Caco-2 (cell line): ENCODE measurements around the gene PRSS1. TPM values are rescaled to one million over a fixed set of nuclear protein-coding genes. Genes with fewer than 3 reads are reported as not detected.

Experiments
- BruUV-seq: library from RNA; stranded (reverse); fragments of 400-500 nt; replicated peaks from 2 replicates; lab custom pipeline; 2021; lab: Mats Ljungman, UMichigan
- CTCF ChIA-PET: fragments of 300-600 bp; sonication (Branson Sonifier 250); formaldehyde crosslinking; loops from one replicate; lab custom pipeline; 2022; ENCODE audit warnings: antibody characterized with exemption; lab: Charles Lee
- POLR2A ChIA-PET: fragments of 300-600 bp; sonication (Branson Sonifier 250); formaldehyde crosslinking; loops from one replicate; lab custom pipeline; 2022; ENCODE audit warnings: antibody characterized with exemption; lab: Charles Lee
- DNase-seq, 2 experiments: peaks; one replicate each; pipeline versions ENCODE4 v3.0.0 to v3.0.0-alpha.2; 2020 to 2022
- H3K27me3 ChIP-seq: replicated peaks from 2 replicates; pipeline ENCODE4 v1.6.0; 2011; ENCODE audit warnings: low read length; ENCODE audit not compliant: control insufficient read depth, insufficient read depth
- H3K36me3 ChIP-seq: 2 replicates; pipeline ENCODE4 v1.5.1; 2011; ENCODE audit warnings: low read length; ENCODE audit not compliant: control insufficient read depth, insufficient read depth
- H3K4me1 ChIP-seq: fragments of 250-450 bp; sonication (Bioruptor Pico); 2 replicates; pipeline ENCODE4 v1.5.1; 2020; ENCODE audit warnings: mild to moderate bottlenecking
- H3K4me3 ChIP-seq: 2 replicates; pipeline ENCODE4 v1.5.1; 2011; ENCODE audit warnings: low read depth, mild to moderate bottlenecking, control low read depth, low read length
- H3K9me3 ChIP-seq: fragments of 250-450 bp; sonication (Bioruptor Pico); 2 replicates; pipeline ENCODE4 v1.5.1; 2020; ENCODE audit warnings: mild to moderate bottlenecking, moderate library complexity
- H3K27ac Mint-ChIP-seq: one replicate; pipeline ENCODE4 v1.8.0; 2022; ENCODE audit warnings: mixed read lengths; ENCODE audit not compliant: unreplicated experiment
- H3K27me3 Mint-ChIP-seq: one replicate; pipeline ENCODE4 v1.8.0; 2022; ENCODE audit warnings: mixed read lengths; ENCODE audit not compliant: insufficient read depth, unreplicated experiment
- H3K36me3 Mint-ChIP-seq: one replicate; pipeline ENCODE4 v1.8.0; 2022; ENCODE audit warnings: mild to moderate bottlenecking, mixed read lengths; ENCODE audit not compliant: insufficient read depth, unreplicated experiment
- H3K4me1 Mint-ChIP-seq: one replicate; pipeline ENCODE4 v1.8.0; 2022; ENCODE audit warnings: low read depth, mixed read lengths; ENCODE audit not compliant: unreplicated experiment
- H3K4me3 Mint-ChIP-seq: one replicate; pipeline ENCODE4 v1.8.0; 2022; ENCODE audit warnings: mild to moderate bottlenecking, moderate library complexity, mixed read lengths; ENCODE audit not compliant: unreplicated experiment
- H3K9me3 Mint-ChIP-seq: one replicate; pipeline ENCODE4 v1.8.0; 2022; ENCODE audit warnings: mixed read lengths; ENCODE audit not compliant: unreplicated experiment
- CTCF ChIP-seq, 2 experiments: fragments of 200-600 bp in 1 of 2; IDR thresholded peaks; 1 replicate in 1 of 2; 2 replicates in 1 of 2; pipeline versions ENCODE4 v1.5.1 to v1.8.0; 2011 to 2022; ENCODE audit warnings: antibody characterized with exemption in 1 of 2, control low read depth in 1 of 2, inconsistent platforms in 1 of 2, low read depth in 1 of 2, low read length in 1 of 2, mild to moderate bottlenecking in 1 of 2, moderate library complexity in 1 of 2; ENCODE audit not compliant: insufficient read depth in 1 of 2, severe bottlenecking in 1 of 2, unreplicated experiment in 1 of 2
- intact Hi-C: fragments of 100-400 bp; cut with micrococcal nuclease; formaldehyde crosslinking; loops from one replicate; pipeline ENCODE4 v1.10.0; 2022; ENCODE audit not compliant: unreplicated experiment
- total RNA-seq: library from RNA; stranded (reverse); gene quantifications from 2 replicates; pipeline ENCODE4 v1.2.3, GENCODE V29; 2022

Gene PRSS1
- total RNA-seq, 1 experiment from 2014 or later: 18.1 TPM

DNA sequence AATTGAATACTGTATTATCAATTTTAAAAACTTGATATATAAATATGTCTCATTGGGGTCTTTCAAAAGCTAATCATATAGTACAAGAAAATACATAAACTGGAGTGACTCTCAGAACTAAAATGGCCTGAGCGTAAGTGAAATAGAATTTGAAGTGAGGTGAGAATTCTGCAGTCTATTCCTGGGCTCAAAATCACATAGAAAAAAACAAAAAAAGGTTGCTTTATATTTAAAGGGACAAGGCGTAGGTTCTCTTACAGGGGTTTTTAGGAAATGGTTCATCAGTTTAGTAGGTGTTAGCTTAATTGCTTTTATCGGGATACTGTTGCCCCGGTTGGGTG is 36.7 kb upstream of the PRSS1 start:
- intact Hi-C loops: loop anchor here (1.0 kb wide), 1 partner anchor 71 kb away; no protein-coding TSS in a partner anchor
- H3K9me3 Mint-ChIP-seq: no peaks in the 10 kb centered on the region
- ChIA-PET CTCF (interaction anchor here (1.0 to 6.4 kb wide), 3 partner anchors 47 to 80 kb away, joined by 3 to 58 read pairs (median 10); no protein-coding TSS in a partner anchor), POLR2A (no interaction called here)
- Histone ChIP-seq H3K9me3 (no peaks in the 10 kb centered on the region), H3K4me1 (no peaks in the 10 kb centered on the region), H3K27me3 (no peaks in the 10 kb centered on the region; the same call in 1 of the 2 replicates), H3K36me3 (no peaks in the 10 kb centered on the region), H3K4me3 (no peak overlapping the region)
- DNase-seq: no peak
- no TSS peak for BruUV-seq
- H3K27me3 Mint-ChIP-seq: peaks cover 13% of the 10 kb centered on the region
- no peak overlapping the region for H3K27ac Mint-ChIP-seq
- no peak for TF ChIP-seq CTCF (IDR thresholded peaks at IDR 0.05; ENCODE audit: insufficient read depth in 1 of 2, low read depth in 1 of 2, low read length in 1 of 2, severe bottlenecking in 1 of 2, unreplicated experiment in 1 of 2)
- H3K4me1 Mint-ChIP-seq: no peaks in the 10 kb centered on the region
- no peak overlapping the region for H3K4me3 Mint-ChIP-seq
- H3K36me3 Mint-ChIP-seq: no peaks in the 10 kb centered on the region

DNA sequence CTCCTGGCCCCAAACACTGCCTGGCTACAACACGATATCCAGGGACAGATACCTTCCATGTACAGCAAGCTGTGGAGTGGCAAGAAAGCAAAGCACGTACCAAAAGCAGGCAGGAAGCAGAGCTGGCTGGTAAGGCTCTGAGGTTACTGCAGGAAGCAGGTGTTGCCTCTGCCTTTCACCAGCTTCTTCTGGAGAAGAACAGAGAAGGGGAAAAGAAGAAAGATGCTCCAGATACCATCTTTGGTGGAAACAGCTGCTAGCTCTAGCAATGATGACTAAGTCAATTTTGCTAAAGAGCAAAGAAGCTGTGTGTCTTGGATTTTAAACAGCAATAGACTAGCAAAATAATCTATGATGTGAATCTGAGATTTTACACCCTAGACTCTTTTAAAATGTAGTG is 34.9 kb upstream of the PRSS1 start:
- Histone ChIP-seq H3K4me3 (no peak overlapping the region), H3K27me3 (no peaks in the 10 kb centered on the region; the same call in 1 of the 2 replicates), H3K36me3 (no peaks in the 10 kb centered on the region), H3K4me1 (no peaks in the 10 kb centered on the region), H3K9me3 (no peaks in the 10 kb centered on the region)
- BruUV-seq: no TSS peak
- Mint-ChIP-seq H3K36me3 (no peaks in the 10 kb centered on the region), H3K4me1 (no peaks in the 10 kb centered on the region), H3K4me3 (no peak overlapping the region), H3K9me3 (no peaks in the 10 kb centered on the region), H3K27me3 (peaks cover 13% of the 10 kb centered on the region), H3K27ac (no peak overlapping the region)
- DNase-seq: no peak
- no peak for TF ChIP-seq CTCF (IDR thresholded peaks at IDR 0.05; ENCODE audit: insufficient read depth in 1 of 2, low read depth in 1 of 2, low read length in 1 of 2, severe bottlenecking in 1 of 2, unreplicated experiment in 1 of 2)
- CTCF ChIA-PET: interaction anchor here (0.7 to 6.4 kb wide), 3 partner anchors 69 to 82 kb away, joined by 3 to 58 read pairs (median 3); no protein-coding TSS in a partner anchor
- intact Hi-C loops: no loop called here
- POLR2A ChIA-PET: interaction anchor here (0.6 kb wide), 1 partner anchor 84 kb away, joined by 3 read pairs; no protein-coding TSS in a partner anchor

DNA sequence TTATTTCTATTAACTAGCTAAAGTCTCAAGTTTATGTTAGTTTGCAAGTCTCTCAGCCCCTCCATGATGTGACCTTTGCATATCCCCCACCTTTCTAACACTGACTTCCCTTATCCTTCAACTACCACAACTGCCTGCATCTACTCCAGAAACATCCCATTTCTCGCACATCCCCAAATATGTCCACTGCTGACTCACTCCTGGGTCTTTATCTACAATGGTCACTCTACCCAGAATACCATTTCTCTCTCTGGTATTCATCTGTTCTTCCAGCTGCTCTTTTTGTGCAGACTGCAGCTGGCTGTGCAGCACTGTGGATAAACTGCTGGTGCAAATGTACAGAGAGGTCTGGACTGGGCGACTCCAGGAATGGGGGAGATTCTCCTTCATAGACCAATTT is 32.7 kb upstream of the PRSS1 start:
- intact Hi-C loops: no loop called here
- Histone ChIP-seq H3K36me3 (no peaks in the 10 kb centered on the region), H3K4me3 (no peak overlapping the region), H3K27me3 (no peaks in the 10 kb centered on the region; the same call in 1 of the 2 replicates), H3K4me1 (no peaks in the 10 kb centered on the region), H3K9me3 (no peaks in the 10 kb centered on the region)
- no peak overlapping the region for H3K4me3 Mint-ChIP-seq
- POLR2A ChIA-PET: no interaction called here
- no peak overlapping the region for H3K27ac Mint-ChIP-seq
- H3K36me3 Mint-ChIP-seq: no peaks in the 10 kb centered on the region
- no peak for DNase-seq
- CTCF ChIA-PET: interaction anchor here (6.4 kb wide), 1 partner anchor 66 kb away, joined by 58 read pairs; no protein-coding TSS in a partner anchor
- H3K27me3 Mint-ChIP-seq: peaks cover 13% of the 10 kb centered on the region
- BruUV-seq: no TSS peak
- TF ChIP-seq CTCF (IDR thresholded peaks at IDR 0.05; ENCODE audit: insufficient read depth in 1 of 2, low read depth in 1 of 2, low read length in 1 of 2, severe bottlenecking in 1 of 2, unreplicated experiment in 1 of 2): no peak
- H3K4me1 Mint-ChIP-seq: no peaks in the 10 kb centered on the region
- H3K9me3 Mint-ChIP-seq: no peaks in the 10 kb centered on the region
